NCI-H82 (cell line): ENCODE data around the gene ATRN.
"Not testable (repeated sequence)": the region's sequence is repeated elsewhere in the genome, so short reads cannot be mapped to it uniquely, and the experiment has no call there.

Source experiments
- DNase-seq: peaks from one replicate; lab custom pipeline; 2025; lab: John Stamatoyannopoulos, UW

ATRN gene

DNA sequence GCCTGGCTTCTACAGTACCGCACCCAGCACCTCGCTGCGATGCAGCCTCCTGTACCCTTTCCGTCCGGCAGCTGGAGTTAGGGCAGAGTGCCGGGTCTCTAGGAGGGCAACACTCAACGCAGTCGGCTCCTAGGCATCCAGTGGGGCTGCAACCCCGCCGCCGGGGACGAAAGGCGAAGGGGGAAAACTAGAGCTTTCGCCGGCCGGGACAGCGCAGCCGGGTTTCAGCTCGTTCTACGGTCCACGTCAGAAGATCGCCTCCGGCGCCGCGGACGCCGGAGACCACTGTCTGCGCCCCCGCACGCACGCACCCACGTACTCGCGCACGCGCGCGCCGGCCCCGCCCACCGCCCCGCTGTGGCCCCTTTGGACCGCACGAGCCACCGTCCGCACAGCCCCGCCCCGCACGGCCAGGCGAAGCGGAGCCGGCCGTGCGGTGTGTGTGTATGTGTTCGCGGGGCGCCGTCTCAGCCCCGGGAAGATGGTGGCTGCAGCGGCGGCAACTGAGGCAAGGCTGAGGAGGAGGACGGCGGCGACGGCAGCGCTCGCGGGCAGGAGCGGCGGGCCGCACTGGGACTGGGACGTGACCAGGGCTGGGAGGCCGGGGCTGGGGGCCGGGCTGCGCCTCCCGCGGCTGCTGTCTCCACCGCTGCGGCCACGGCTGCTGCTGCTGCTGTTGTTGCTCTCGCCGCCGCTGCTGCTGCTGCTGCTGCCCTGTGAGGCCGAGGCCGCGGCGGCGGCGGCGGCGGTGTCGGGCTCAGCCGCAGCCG, at the start of gene ATRN:
Gene ATRN (plus strand): TSS at position 392 of the 770 bp plus-strand sequence. CDS start 90 bp downstream, at position 482.
- DNase-seq: peak; percentile 89

DNA sequence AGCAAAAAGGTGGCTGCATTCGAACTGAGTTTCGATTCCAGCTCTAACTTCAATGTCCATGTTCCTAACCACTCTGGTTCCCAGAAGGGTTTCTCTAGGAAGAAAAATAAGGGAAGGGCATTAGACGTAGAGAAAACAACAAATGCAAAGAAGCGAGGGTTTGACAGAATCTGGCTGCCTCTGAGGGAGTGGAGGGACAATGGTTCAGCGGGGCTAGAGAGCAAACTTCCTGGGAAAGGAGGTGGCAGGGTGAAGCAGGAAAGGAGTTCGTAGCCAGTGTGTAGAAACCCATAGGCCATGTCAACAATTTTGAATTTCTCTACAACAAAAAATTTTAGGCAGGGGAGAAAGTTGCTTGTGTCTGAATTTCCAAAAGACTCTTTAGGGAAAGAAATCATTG, 48.8 kb upstream of the ATRN start:
- DNase-seq: no peak

DNA sequence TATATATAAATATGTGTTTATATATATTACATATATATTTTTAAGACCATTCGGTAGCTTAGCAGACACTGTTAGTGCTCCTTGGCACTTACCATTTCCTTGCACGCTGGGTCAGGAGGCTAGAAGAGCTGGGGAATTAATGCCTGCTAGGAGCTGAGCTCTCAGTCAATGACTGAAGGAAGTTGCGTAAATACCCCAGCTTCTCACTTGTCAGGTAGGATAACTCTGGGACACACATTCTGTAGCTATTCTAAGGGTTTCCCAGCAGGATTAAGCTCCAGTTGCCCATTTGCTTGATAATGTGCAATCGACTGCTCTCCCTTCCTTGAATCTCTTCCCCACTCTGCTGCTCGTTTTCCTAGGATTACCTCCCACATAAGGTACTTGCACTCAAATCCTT, 47.7 kb upstream of the ATRN start:
- peak; percentile 16 for DNase-seq

DNA sequence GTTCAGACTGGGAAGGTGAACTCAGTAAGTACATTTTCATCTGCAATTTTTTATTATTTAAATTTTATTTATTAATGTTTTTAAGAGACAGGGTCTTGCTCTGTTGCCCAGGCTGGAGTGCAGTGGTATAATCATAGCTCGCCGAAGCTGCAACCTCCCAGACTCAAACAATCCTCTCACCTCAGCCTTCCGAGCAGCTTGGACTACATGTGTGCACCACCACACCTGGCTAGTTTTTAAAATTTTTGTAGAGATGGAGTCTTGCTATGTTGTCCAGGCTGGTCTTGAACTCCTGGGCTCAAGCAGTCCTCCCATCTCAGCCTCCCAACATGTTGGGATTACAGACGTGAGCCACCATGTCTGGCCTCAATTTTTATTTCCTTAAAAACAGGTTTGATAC, 44.1 kb upstream of the ATRN start:
- not testable (repeated sequence) for DNase-seq

DNA sequence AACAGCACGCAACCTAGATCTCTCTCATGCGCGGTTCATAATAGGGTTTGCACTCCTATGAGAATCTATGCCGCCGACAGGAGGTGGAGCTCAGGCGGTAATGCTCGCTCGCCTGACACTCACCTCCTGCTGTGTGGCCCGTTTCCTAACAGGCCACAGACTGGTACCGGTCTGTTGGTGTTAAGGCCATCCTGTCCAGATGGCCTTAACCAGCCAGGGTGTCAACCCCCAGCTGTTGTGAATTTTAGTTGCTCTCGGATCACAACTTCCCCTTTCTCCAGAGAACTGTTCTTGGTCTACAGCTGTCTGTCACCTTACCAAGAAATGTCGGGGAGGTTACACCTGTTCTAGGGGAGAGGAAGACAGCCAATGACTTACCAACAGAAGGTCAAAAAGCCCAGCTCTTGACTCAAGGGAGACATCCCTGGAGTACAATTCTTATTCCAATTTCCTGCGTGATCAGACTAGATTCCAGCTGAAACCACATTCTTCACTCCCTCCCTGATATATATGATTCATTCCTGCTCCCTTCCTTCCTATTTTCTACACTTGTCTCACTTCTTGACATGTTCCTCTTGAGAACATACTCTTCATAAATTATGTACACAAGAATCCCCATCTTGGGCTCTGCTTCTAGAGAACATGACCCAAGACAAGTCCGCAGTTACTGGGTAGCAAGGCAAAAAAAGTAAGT, 40.3 kb upstream of the ATRN start:
- peak; percentile 18 for DNase-seq

GRCh38 chr20:3431109-3431508, 39.7 kb upstream of the ATRN start:
- no peak for DNase-seq

- no peak for DNase-seq
Observed at GRCh38 chr20:3432844-3433243, 38.0 kb upstream of the ATRN start.

GRCh38 chr20:3433744-3434143, 37.1 kb upstream of the ATRN start:
- DNase-seq: no peak

GRCh38 chr20:3434232-3434631, 36.6 kb upstream of the ATRN start:
- DNase-seq: no peak

DNA sequence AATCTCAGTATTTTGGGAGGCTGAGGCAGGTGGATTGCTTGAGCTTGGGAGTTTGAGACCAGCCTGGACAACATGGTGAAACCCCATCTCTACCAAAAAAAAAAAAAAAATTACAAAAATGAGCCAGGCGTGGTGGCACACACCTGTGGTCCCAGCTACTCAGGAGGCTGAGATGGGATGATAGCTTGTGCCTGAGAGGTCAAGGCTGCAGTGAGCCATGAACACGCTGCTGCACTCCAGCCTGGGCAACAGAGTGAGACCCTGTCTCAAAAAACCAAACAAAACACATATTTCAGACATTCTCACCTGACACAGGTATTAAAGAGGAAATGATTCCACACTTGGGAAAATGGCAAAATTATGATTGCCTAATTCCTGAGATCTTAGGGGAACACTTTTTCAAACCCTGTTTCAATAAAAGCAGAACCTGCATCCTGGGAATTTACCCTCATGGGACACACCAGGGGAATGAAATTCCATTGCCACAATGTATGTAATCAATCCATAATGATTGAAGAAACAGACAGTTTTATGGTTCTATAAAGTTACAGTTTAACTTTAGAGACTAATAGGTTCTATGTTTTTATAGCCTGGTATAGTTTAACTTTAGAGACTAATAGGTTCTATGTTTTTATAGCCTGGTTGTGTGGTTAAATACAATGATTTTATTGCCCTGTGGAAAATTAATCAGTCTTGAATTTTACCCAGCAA, 33.8 kb upstream of the ATRN start:
- DNase-seq: no peak

DNA sequence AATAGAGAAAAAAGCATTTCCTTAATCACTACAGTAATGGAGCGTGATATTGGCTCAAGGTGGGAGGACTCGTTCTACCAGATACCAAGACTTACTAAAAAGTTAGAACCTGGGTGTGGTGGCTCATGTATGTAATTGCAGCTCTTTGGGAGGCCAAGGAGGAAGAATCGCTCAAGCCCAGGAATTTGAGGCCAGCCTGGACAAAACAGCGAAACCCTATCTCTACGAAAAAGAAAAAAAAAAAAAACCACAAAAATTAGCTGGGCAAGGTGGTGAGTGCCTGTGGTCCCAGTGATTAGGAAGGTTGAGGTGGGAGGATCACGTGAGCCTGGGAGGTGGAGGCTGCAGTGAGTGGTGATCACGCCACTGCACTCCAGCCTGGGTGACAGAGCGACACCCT, 24.0 kb upstream of the ATRN start:
- DNase-seq: no peak

DNA sequence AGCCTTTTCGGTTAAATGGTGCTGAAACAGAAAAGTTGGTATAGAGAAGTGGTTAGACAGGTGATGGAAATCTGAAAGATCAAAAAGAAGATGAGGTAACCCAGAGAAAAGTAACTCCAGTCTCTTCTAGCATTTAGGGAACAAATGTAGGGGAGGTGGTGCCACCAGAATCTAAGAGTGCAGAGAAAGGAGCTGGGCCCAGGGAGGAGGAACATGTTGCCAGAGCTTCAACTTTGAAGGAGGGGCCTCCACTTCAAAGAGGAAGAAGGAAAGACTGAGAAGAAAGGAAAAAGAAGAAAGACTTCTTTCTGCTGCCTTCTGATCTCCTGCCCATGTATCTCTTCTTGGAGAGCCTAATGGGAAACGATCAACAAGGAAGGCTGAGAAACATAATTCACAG, 23.5 kb upstream of the ATRN start:
- DNase-seq: no peak

- no peak for DNase-seq
Observed at GRCh38 chr20:3449319-3449718, 21.5 kb upstream of the ATRN start.

DNA sequence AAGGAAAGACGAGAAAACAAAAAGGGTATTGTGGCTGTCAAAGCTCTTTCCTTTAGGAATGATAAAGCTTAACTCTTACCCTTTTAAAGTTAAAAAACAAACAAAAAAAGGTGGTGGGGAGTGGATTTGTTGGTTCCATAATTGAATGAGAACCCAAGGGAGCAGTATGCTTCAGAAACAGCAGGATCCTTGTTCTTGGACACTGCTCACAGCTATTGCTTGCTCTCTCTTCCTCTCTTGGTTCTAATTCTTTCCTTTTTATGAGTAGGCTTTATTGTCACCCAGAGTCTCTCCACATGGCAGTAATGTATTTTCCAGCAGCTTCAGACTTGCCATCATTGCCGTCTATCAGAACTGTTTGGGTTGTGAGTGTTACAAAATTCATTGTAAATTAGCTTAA, 18.7 kb upstream of the ATRN start:
- DNase-seq: no peak

- no peak for DNase-seq
Observed at GRCh38 chr20:3452690-3453089, 18.1 kb upstream of the ATRN start.

DNA sequence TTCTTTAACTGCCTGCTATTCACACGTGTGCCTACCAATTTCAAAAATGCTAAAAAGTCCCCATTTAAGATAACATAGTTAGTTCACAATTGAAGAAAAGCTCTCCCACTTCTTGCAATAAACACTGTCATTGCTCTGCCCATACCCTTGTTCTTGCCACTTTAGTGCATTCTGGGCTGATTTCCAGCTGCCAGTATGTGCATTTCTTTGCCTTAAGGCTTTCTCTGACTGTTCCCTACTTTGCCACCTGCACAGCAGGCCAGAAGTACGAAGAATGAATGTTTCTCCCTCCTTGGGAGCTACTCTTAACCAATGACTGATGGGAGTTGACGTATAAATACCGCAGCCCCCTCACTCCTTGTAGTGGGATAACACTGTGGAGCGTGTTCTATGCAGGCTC, 16.0 kb upstream of the ATRN start:
- DNase-seq: no peak

GRCh38 chr20:3456648-3457047, 14.2 kb upstream of the ATRN start:
- DNase-seq: no peak

GRCh38 chr20:3459881-3460307, 10.9 kb upstream of the ATRN start:
- DNase-seq: no peak

DNA sequence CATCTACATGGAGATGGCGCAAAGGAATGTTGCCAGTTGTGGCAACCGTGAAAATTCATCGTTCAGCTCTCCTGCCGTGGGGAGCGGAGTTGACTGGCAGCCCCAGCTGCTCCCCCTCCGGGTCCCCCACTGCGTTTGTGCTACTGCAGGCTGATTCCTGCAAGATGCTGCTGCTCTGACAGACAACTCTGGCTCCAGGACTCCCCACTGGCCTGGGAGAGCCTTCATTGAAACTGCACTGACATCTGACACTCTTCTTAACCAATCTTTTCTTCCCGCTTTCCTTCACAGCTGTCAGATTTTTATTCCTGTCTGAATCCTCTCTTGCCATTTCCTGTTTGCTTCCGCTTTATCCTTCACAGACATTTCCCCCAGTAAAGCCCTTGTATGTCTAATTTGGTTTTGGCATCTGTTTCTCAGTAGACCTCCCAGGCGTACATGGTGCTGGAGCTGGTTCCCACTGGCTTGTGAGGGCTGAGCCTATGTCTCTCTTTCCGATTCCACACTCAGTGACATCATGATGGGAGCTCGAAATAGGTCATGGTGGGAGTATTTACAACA, 9.5 kb upstream of the ATRN start:
- no peak for DNase-seq

DNA sequence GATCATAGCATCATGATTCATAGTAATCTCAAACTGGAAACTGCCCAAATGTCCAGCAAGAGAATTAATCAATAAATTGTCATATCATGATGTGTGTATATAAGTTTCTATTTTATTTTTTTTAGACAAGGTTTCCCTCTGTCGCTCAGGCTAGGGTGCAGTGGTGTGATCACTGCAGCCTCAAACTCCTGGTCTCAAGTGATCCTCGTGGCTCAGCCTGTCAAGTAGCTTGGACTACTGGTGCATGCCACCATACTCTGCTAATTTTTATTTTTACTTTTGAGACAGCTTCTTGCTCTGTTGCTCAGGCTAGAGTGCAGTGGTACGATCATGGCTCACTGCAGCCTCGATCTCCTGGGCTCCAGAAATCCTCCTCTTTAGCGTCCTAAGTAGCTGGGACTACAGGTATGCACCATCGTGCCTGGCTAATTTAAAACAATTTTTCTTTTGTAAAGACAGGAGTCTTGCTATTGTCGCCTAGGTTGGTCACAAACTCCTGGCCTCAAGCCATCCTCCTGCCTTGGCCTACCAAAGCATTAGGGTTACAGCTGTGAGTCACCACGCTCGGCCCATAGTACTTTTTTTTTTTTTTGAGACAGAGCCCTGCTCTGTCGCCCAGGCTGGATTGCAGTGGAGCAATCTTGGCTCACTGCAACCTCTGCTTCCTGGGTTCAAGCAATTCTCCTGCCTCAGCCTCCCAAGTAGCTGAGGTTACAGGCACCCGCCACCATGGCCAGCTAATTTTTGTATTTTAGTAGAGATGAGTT, 8.7 kb upstream of the ATRN start:
- DNase-seq: no peak

DNA sequence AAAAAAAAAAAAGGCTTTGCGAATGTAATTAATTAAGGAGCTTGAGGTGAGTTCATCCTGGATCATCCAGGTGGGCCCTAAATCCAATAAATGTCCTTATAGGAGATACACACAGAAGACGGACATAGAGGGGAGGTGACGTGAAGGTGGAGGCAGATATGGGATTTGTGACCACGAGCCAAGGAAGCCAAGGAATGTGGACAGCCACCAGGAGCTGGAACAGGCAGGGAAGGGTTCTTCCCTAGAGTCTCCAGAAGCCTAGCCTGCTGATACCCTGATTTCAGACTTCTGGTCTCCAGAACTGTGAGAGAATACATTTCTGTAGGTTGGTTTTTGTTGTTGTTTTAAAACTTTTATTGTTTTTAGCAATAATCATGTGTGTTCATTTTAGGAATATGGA, 6.7 kb upstream of the ATRN start:
- peak; percentile 47 for DNase-seq

DNA sequence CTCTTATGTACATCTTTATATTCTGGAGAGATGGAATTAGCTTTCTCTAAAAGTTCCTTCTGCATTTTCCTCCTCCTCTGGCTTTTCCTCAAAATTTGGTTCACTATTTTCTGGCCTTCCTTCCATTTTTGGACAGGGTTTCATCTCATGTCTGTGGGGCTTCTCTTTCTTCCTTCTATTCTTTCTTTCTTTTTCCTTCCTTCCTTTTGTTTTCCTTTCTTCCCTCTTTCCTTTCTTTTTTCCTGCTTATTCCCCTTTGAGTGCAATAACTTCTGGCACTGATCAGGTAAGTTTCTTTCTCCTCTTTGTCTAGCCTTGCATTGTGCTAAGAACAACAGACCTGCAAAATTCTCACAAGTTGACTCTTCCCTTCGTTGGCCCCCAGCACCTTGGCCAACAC, 5.5 kb upstream of the ATRN start:
- no peak for DNase-seq
